Astrocyte (in vitro differentiated cells and primary cell): Measurements from ENCODE around the gene RNF180. TPM values are rescaled to one million over a fixed set of nuclear protein-coding genes. Genes with fewer than 3 reads are reported as not detected.

Experiments used
- DNase-seq: peaks from one replicate; pipeline ENCODE4 v3.0.0-alpha.2; 2010; ENCODE audit warnings: low read depth
- FAIRE-seq: peaks from 2 replicates; lab custom pipeline; 2011; peaks lifted over from hg19 to GRCh38; lab: Jason Lieb, UNC
- H2AFZ ChIP-seq: 2 replicates; pipeline ENCODE4 v1.6.0; 2012; ENCODE audit warnings: low read depth, low read length, inconsistent platforms
- H3K27ac ChIP-seq: 2 replicates; pipeline ENCODE4 v1.5.1; 2011; ENCODE audit warnings: low read depth, low read length, inconsistent platforms
- H3K27me3 ChIP-seq: 2 replicates; pipeline ENCODE4 v1.6.0; 2011; ENCODE audit warnings: low read length, inconsistent platforms; ENCODE audit not compliant: insufficient read depth
- H3K36me3 ChIP-seq: 2 replicates; pipeline ENCODE4 v1.5.1; 2011; ENCODE audit warnings: low read length, inconsistent platforms; ENCODE audit not compliant: insufficient read depth
- H3K4me1 ChIP-seq: 2 replicates; pipeline ENCODE4 v1.5.1; 2011; ENCODE audit warnings: low read length, inconsistent platforms; ENCODE audit not compliant: insufficient read depth
- H3K4me2 ChIP-seq: 2 replicates; pipeline ENCODE4 v1.6.0; 2012; ENCODE audit warnings: low read length, inconsistent platforms
- H3K4me3 ChIP-seq: 2 replicates; pipeline ENCODE4 v1.5.1; 2011; ENCODE audit warnings: low read depth, mild to moderate bottlenecking, low read length, inconsistent platforms; ENCODE audit not compliant: insufficient read depth
- H3K79me2 ChIP-seq: 2 replicates; pipeline ENCODE4 v1.6.0; 2012; ENCODE audit warnings: mild to moderate bottlenecking, low read length, inconsistent platforms; ENCODE audit not compliant: insufficient read depth
- H3K9ac ChIP-seq: 2 replicates; pipeline ENCODE4 v1.6.0; 2012; ENCODE audit warnings: mild to moderate bottlenecking, low read length, inconsistent platforms
- H3K9me3 ChIP-seq: 2 replicates; pipeline ENCODE4 v1.5.1; 2012; ENCODE audit warnings: low read depth, mild to moderate bottlenecking, low read length, inconsistent platforms; ENCODE audit not compliant: insufficient read depth
- H4K20me1 ChIP-seq: 2 replicates; pipeline ENCODE4 v1.6.0; 2012; ENCODE audit warnings: low read length, inconsistent platforms; ENCODE audit not compliant: insufficient read depth
- H3K27ac Mint-ChIP-seq: one replicate; pipeline ENCODE4 v1.8.0; 2021; ENCODE audit warnings: mild to moderate bottlenecking, mixed read lengths; ENCODE audit not compliant: unreplicated experiment
- H3K27me3 Mint-ChIP-seq: one replicate; pipeline ENCODE4 v1.8.0; 2021; ENCODE audit warnings: low read depth, mixed read lengths; ENCODE audit not compliant: unreplicated experiment
- H3K36me3 Mint-ChIP-seq: one replicate; pipeline ENCODE4 v1.8.0; 2021; ENCODE audit warnings: low read depth, mixed read lengths; ENCODE audit not compliant: unreplicated experiment
- H3K4me1 Mint-ChIP-seq: one replicate; pipeline ENCODE4 v1.8.0; 2021; ENCODE audit warnings: low read depth, mixed read lengths; ENCODE audit not compliant: unreplicated experiment
- H3K4me3 Mint-ChIP-seq: one replicate; pipeline ENCODE4 v1.8.0; 2021; ENCODE audit warnings: mild to moderate bottlenecking, moderate library complexity, mixed read lengths; ENCODE audit not compliant: unreplicated experiment
- H3K9me3 Mint-ChIP-seq: one replicate; pipeline ENCODE4 v1.8.0; 2021; ENCODE audit warnings: mild to moderate bottlenecking, mixed read lengths; ENCODE audit not compliant: unreplicated experiment
- CTCF ChIP-seq: IDR thresholded peaks from 2 replicates; pipeline ENCODE4 v1.5.1; 2011; ENCODE audit warnings: low read depth, mild to moderate bottlenecking, inconsistent platforms, low read length, moderate library complexity; ENCODE audit not compliant: insufficient read depth
- EZH2 ChIP-seq: IDR thresholded peaks from 2 replicates; pipeline ENCODE4 v1.6.1; 2012; ENCODE audit warnings: mild to moderate bottlenecking, low read length, inconsistent platforms; ENCODE audit not compliant: insufficient read depth
- total RNA-seq: library from RNA; stranded (reverse); gene quantifications from 2 replicates; pipeline ENCODE4 v1.2.1, GENCODE V29; 2021

Gene RNF180
- total RNA-seq, 1 donor from 2014 or later: 5.4 TPM

- no peak for FAIRE-seq
- TF ChIP-seq CTCF (no peak), EZH2 (no peak)
- Mint-ChIP-seq H3K27me3 (peaks cover 11% of the 10 kb centered on the region), H3K4me3 (no peak overlapping the region), H3K27ac (no peak overlapping the region), H3K4me1 (no peaks in the 10 kb centered on the region), H3K36me3 (no peaks in the 10 kb centered on the region), H3K9me3 (no peaks in the 10 kb centered on the region)
- DNase-seq: no peak
- no peak overlapping the region for H3K4me2 ChIP-seq
- no peaks in the 10 kb centered on the region for H3K79me2 ChIP-seq
- H3K27ac ChIP-seq: no peak overlapping the region
- H2AFZ ChIP-seq: no peak overlapping the region
- H3K36me3 ChIP-seq: no peaks in the 10 kb centered on the region
- no peak overlapping the region for H3K4me3 ChIP-seq
- H4K20me1 ChIP-seq: no peaks in the 10 kb centered on the region
- H3K9ac ChIP-seq: no peak overlapping the region
- H3K27me3 ChIP-seq: no peaks in the 10 kb centered on the region
- H3K4me1 ChIP-seq: peaks cover 6% of the 10 kb centered on the region
- no peaks in the 10 kb centered on the region for H3K9me3 ChIP-seq
These were observed 1.9 kb upstream of the RNF180 start for GRCh38 chr5:64163746-64164145.

GRCh38 chr5:64164166-64164565, 1.5 kb upstream of the RNF180 start:
- no peak for FAIRE-seq
- H4K20me1 ChIP-seq: no peaks in the 10 kb centered on the region
- H3K9ac ChIP-seq: no peak overlapping the region
- no peak overlapping the region for H3K4me3 ChIP-seq
- Mint-ChIP-seq H3K36me3 (no peaks in the 10 kb centered on the region), H3K4me3 (no peak overlapping the region), H3K27ac (no peak overlapping the region), H3K9me3 (no peaks in the 10 kb centered on the region), H3K27me3 (peaks cover 11% of the 10 kb centered on the region), H3K4me1 (no peaks in the 10 kb centered on the region)
- H3K9me3 ChIP-seq: no peaks in the 10 kb centered on the region
- TF ChIP-seq CTCF (no peak), EZH2 (no peak)
- H3K4me2 ChIP-seq: no peak overlapping the region
- H3K36me3 ChIP-seq: no peaks in the 10 kb centered on the region
- no peak overlapping the region for H3K27ac ChIP-seq
- no peak overlapping the region for H2AFZ ChIP-seq
- no peaks in the 10 kb centered on the region for H3K79me2 ChIP-seq
- peaks cover 6% of the 10 kb centered on the region for H3K4me1 ChIP-seq
- no peaks in the 10 kb centered on the region for H3K27me3 ChIP-seq
- DNase-seq: no peak

- Histone ChIP-seq H2AFZ (peak overlapping the region; percentile 87), H3K4me3 (peak overlapping the region; percentile 70), H3K9me3 (no peaks in the 10 kb centered on the region), H4K20me1 (no peaks in the 10 kb centered on the region), H3K27me3 (no peaks in the 10 kb centered on the region), H3K79me2 (no peaks in the 10 kb centered on the region), H3K4me1 (peaks cover 6% of the 10 kb centered on the region), H3K27ac (no peak overlapping the region), H3K36me3 (no peaks in the 10 kb centered on the region), H3K9ac (peak overlapping the region; percentile 78), H3K4me2 (peak overlapping the region; percentile 87)
- H3K4me3 Mint-ChIP-seq: peak overlapping the region; percentile 88
- no peaks in the 10 kb centered on the region for H3K9me3 Mint-ChIP-seq
- H3K4me1 Mint-ChIP-seq: no peaks in the 10 kb centered on the region
- no peak overlapping the region for H3K27ac Mint-ChIP-seq
- peaks cover 5% of the 10 kb centered on the region for H3K27me3 Mint-ChIP-seq
- no peak for TF ChIP-seq CTCF
- no peak for TF ChIP-seq EZH2
- no peaks in the 10 kb centered on the region for H3K36me3 Mint-ChIP-seq
- no peak for DNase-seq
- FAIRE-seq: no peak
These were observed 513 bp upstream of the RNF180 start for GRCh38 chr5:64165160-64165499.
